Measurements from ENCODE around the gene PLCH2.

DNA sequence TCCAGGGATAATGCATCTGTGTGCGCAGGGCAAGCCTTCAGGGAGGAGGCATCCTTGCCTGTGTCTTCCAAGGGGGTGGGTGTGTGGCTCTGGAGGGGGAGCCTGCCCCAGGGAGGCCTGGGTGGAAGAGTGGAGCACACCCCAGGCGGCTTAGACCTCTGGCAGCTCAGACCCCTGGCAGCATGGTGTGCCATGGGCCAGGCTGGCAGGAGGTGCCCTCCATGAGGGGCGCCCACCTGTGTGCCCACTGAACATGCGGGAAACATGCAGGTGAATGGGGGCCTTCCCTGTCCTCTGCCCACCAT is 51.4 kb downstream of the PLCH2 start:
- TF ChIP-seq, protein P1, sequence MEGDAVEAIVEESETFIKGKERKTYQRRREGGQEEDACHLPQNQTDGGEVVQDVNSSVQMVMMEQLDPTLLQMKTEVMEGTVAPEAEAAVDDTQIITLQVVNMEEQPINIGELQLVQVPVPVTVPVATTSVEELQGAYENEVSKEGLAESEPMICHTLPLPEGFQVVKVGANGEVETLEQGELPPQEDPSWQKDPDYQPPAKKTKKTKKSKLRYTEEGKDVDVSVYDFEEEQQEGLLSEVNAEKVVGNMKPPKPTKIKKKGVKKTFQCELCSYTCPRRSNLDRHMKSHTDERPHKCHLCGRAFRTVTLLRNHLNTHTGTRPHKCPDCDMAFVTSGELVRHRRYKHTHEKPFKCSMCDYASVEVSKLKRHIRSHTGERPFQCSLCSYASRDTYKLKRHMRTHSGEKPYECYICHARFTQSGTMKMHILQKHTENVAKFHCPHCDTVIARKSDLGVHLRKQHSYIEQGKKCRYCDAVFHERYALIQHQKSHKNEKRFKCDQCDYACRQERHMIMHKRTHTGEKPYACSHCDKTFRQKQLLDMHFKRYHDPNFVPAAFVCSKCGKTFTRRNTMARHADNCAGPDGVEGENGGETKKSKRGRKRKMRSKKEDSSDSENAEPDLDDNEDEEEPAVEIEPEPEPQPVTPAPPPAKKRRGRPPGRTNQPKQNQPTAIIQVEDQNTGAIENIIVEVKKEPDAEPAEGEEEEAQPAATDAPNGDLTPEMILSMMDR (IDR thresholded peaks at IDR 0.05; ENCODE audit: low read depth, low read length, poor library complexity, severe bottlenecking): no peak
- no peak for TF ChIP-seq EZH2phosphoT487 (IDR thresholded peaks at IDR 0.05; ENCODE audit: borderline replicate concordance, low read length)

Data from DOHH2 (cell line).